ENCODE measurements around the gene NXPH1. TPM values are rescaled to one million over a fixed set of nuclear protein-coding genes. Genes with fewer than 3 reads are reported as not detected.

NXPH1 gene
- total and polyA plus RNA-seq, 2 donors (not counting 1 experiment from before 2014, with no cell fraction given), result not detected

DNA sequence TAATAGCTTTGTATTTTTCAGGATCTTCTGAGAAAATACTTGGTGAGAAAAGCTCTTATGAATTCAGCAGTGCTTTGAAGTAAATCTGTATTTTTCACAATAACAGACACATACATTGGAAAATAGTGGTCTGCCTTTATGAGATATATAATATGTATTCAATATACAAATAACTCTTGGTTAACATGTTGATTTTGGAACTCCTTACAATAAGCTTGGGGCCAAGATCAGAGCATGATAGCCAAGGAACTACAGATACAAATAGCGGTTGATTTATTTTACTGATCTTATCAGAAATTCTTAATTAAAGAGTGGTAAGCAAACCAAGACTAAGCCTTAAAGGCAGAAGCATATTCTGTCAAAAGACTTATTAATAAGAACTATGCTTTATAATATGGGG lies 24.5 kb upstream of the NXPH1 start:
- Histone ChIP-seq H3K9ac (ENCODE audit: low read length) (no peak overlapping the region), H3K79me2 (ENCODE audit: control insufficient read depth, insufficient read depth, low read length) (no peaks in the 10 kb centered on the region), H3K9me3 (ENCODE audit: control extremely low read depth in 1 of 3, control insufficient read depth in 2 of 3, insufficient read depth in 1 of 3, low read length in 2 of 3) (no peaks in the 10 kb centered on the region), H2AFZ (ENCODE audit: insufficient read depth, low read depth, low read length, poor library complexity, severe bottlenecking) (no peak overlapping the region), H3K27me3 (replicated peaks in 1 of 4; ENCODE audit: control extremely low read depth in 1 of 4, control insufficient read depth in 3 of 4, insufficient read depth in 4 of 4, low read length in 3 of 4) (peaks cover 0 to 4% (median 0%) of the 10 kb centered on the region in 4 experiments), H3K36me3 (replicated peaks in 1 of 2; ENCODE audit: control extremely low read depth in 1 of 2, control insufficient read depth in 1 of 2, extremely low read depth in 1 of 2, insufficient read depth in 2 of 2, low read length in 1 of 2) (no peaks in the 10 kb centered on the region), H3K4me2 (replicated peaks; ENCODE audit: low read depth, low read length, poor library complexity, severe bottlenecking) (no peak overlapping the region), H3K4me1 (ENCODE audit: control insufficient read depth in 2 of 2, insufficient read depth in 2 of 2, low read length in 2 of 2) (no peaks in the 10 kb centered on the region), H3K27ac (ENCODE audit: low read length in 2 of 2) (no peak overlapping the region), H4K20me1 (ENCODE audit: control insufficient read depth, insufficient read depth, low read length, poor library complexity, severe bottlenecking) (no peaks in the 10 kb centered on the region), H3K4me3 (ENCODE audit: control extremely low read depth in 1 of 5, extremely low read depth in 1 of 5, insufficient read depth in 1 of 5, low read depth in 2 of 5, low read length in 4 of 5) (no peak overlapping the region)
- no peak for DNase-seq
- Mint-ChIP-seq H3K4me3 (no peak overlapping the region), H3K9me3 (ENCODE audit: insufficient read depth) (no peaks in the 10 kb centered on the region), H3K27me3 (peaks cover 23% of the 10 kb centered on the region), H3K4me1 (no peaks in the 10 kb centered on the region), H3K27ac (no peak overlapping the region)
- no CpG with 5 or more reads among the region's 1 CpG for WGBS (ENCODE audit: insufficient coverage)
- intact Hi-C loops (cut with micrococcal nuclease), result no loop called here
- POLR2A ChIA-PET, result no interaction called here
- CTCF ChIA-PET, result no interaction called here
- TF ChIP-seq EZH2 (IDR thresholded peaks at IDR 0.05; ENCODE audit: borderline replicate concordance, insufficient read depth, low read depth, low read length, poor library complexity, severe bottlenecking) (no peak), CTCF (IDR thresholded peaks at IDR 0.05) (no peak)
- ATAC-seq (ENCODE audit: low read depth), result no peak

- ATAC-seq (ENCODE audit: low read depth) (no peak), DNase-seq (no peak)
- H3K9me3 Mint-ChIP-seq (ENCODE audit: insufficient read depth), result no peaks in the 10 kb centered on the region
- H3K27me3 Mint-ChIP-seq, result peaks cover 23% of the 10 kb centered on the region
- Histone ChIP-seq H3K36me3 (replicated peaks in 1 of 2; ENCODE audit: control extremely low read depth in 1 of 2, control insufficient read depth in 1 of 2, extremely low read depth in 1 of 2, insufficient read depth in 2 of 2, low read length in 1 of 2) (no peaks in the 10 kb centered on the region), H4K20me1 (ENCODE audit: control insufficient read depth, insufficient read depth, low read length, poor library complexity, severe bottlenecking) (no peaks in the 10 kb centered on the region), H3K27ac (ENCODE audit: low read length in 2 of 2) (no peak overlapping the region), H3K79me2 (ENCODE audit: control insufficient read depth, insufficient read depth, low read length) (no peaks in the 10 kb centered on the region), H3K27me3 (replicated peaks in 1 of 4; ENCODE audit: control extremely low read depth in 1 of 4, control insufficient read depth in 3 of 4, insufficient read depth in 4 of 4, low read length in 3 of 4) (peaks cover 0 to 4% (median 0%) of the 10 kb centered on the region in 4 experiments), H3K4me2 (replicated peaks; ENCODE audit: low read depth, low read length, poor library complexity, severe bottlenecking) (no peak overlapping the region), H3K4me3 (ENCODE audit: control extremely low read depth in 1 of 5, extremely low read depth in 1 of 5, insufficient read depth in 1 of 5, low read depth in 2 of 5, low read length in 4 of 5) (no peak overlapping the region), H2AFZ (ENCODE audit: insufficient read depth, low read depth, low read length, poor library complexity, severe bottlenecking) (no peak overlapping the region), H3K4me1 (ENCODE audit: control insufficient read depth in 2 of 2, insufficient read depth in 2 of 2, low read length in 2 of 2) (no peaks in the 10 kb centered on the region), H3K9ac (ENCODE audit: low read length) (no peak overlapping the region), H3K9me3 (ENCODE audit: control extremely low read depth in 1 of 3, control insufficient read depth in 2 of 3, insufficient read depth in 1 of 3, low read length in 2 of 3) (no peaks in the 10 kb centered on the region)
- ChIA-PET CTCF (no interaction called here), POLR2A (no interaction called here)
- H3K27ac Mint-ChIP-seq, result no peak overlapping the region
- intact Hi-C loops (cut with micrococcal nuclease), result no loop called here
- no CpG with 5 or more reads among the region's 1 CpG for WGBS (ENCODE audit: insufficient coverage)
- TF ChIP-seq CTCF (IDR thresholded peaks at IDR 0.05) (no peak), EZH2 (IDR thresholded peaks at IDR 0.05; ENCODE audit: borderline replicate concordance, insufficient read depth, low read depth, low read length, poor library complexity, severe bottlenecking) (no peak)
- no peaks in the 10 kb centered on the region for H3K4me1 Mint-ChIP-seq
- no peak overlapping the region for H3K4me3 Mint-ChIP-seq
These were observed 22.3 kb upstream of the NXPH1 start for GRCh38 chr7:8411103-8411502.

All from B cell (primary cell).